Hepatocyte (in vitro differentiated cells): ENCODE data around the gene MRPS31. TPM values are rescaled to one million over a fixed set of nuclear protein-coding genes. Genes with fewer than 3 reads are reported as not detected.
A peak's percentile ranks its signal among the peaks of the same experiment; 100 is the strongest.

Experiments used
- DNase-seq: peaks from one replicate; pipeline ENCODE4 v3.0.0-alpha.2; 2016; ENCODE audit warnings: low spot score
- H2AFZ ChIP-seq: fragments of 200-600 bp; sonication (generic); 2 replicates; pipeline ENCODE4 v1.6.0; 2016; ENCODE audit warnings: antibody characterized with exemption, mild to moderate bottlenecking
- H3K27ac ChIP-seq: fragments of 200-600 bp; sonication (generic); 2 replicates; pipeline ENCODE4 v1.5.1; 2016; ENCODE audit warnings: mild to moderate bottlenecking
- H3K27me3 ChIP-seq: fragments of 200-600 bp; sonication (generic); 2 replicates; pipeline ENCODE4 v1.6.1; 2016
- H3K36me3 ChIP-seq: fragments of 200-600 bp; sonication (generic); replicated peaks from 2 replicates; pipeline ENCODE4 v1.5.1; 2016; ENCODE audit warnings: low read depth; ENCODE audit not compliant: insufficient read depth
- H3K4me1 ChIP-seq: fragments of 200-600 bp; sonication (generic); 2 replicates; pipeline ENCODE4 v1.5.1; 2016; ENCODE audit warnings: mild to moderate bottlenecking, moderate library complexity; ENCODE audit not compliant: insufficient read depth
- H3K4me2 ChIP-seq: fragments of 200-600 bp; sonication (generic); 2 replicates; pipeline ENCODE4 v1.6.0; 2016
- H3K4me3 ChIP-seq: fragments of 200-600 bp; sonication (generic); 2 replicates; pipeline ENCODE4 v1.5.1; 2016; ENCODE audit warnings: mild to moderate bottlenecking
- H3K79me2 ChIP-seq: fragments of 200-600 bp; sonication (generic); 2 replicates; pipeline ENCODE4 v1.6.0; 2017; ENCODE audit warnings: mild to moderate bottlenecking
- H3K9me2 ChIP-seq: fragments of 200-600 bp; sonication (generic); replicated peaks from 2 replicates; pipeline ENCODE4 v1.6.0; 2017; ENCODE audit warnings: mild to moderate bottlenecking; ENCODE audit not compliant: insufficient read depth
- H3K9me3 ChIP-seq: fragments of 200-600 bp; sonication (generic); 2 replicates; pipeline ENCODE4 v1.5.1; 2016; ENCODE audit warnings: low read depth, mild to moderate bottlenecking
- H4K20me1 ChIP-seq: fragments of 200-600 bp; sonication (generic); 2 replicates; pipeline ENCODE4 v1.6.0; 2016; ENCODE audit warnings: mild to moderate bottlenecking; ENCODE audit not compliant: insufficient read depth, poor library complexity, severe bottlenecking
- EZH2 ChIP-seq: fragments of 200-600 bp; sonication (generic); IDR thresholded peaks from 2 replicates; pipeline ENCODE4 v1.6.1; 2016; ENCODE audit warnings: antibody characterized with exemption, mild to moderate bottlenecking, borderline replicate concordance
- EZH2phosphoT487 ChIP-seq: fragments of 200-600 bp; sonication (generic); IDR thresholded peaks from one replicate; pipeline ENCODE4 v1.6.1; 2018; ENCODE audit warnings: antibody characterized with exemption, mild to moderate bottlenecking, low read depth, moderate library complexity; ENCODE audit not compliant: unreplicated experiment, severe bottlenecking
- WGBS: methylation state at CpG from one replicate; pipeline ENCODE4 v1.1.6; 2016; ENCODE audit warnings: low lambda C conversion rate; ENCODE audit errors: missing lambda C conversion rate; 5-methylcytosine and 5-hydroxymethylcytosine counted together
- polyA plus RNA-seq: library from polyadenylated mRNA; unstranded; fragments of >200 nt; fragmentation: Nextera tagmentation; extraction: Ambion mirVana; gene quantifications from 2 replicates; pipeline ENCODE4 v1.2.1, GENCODE V29; 2016
- total RNA-seq: library from RNA; depleted of rRNA; stranded (reverse); fragments of >200 nt; gene quantifications from 2 replicates; pipeline ENCODE4 v1.2.3, GENCODE V29; 2014
- TF ChIP-seq, protein P1 (sequence below): fragments of 200-600 bp; sonication (generic); IDR thresholded peaks from 2 replicates; pipeline ENCODE4 v1.5.1; 2016; ENCODE audit warnings: antibody characterized with exemption, mild to moderate bottlenecking; ENCODE audit not compliant: poor library complexity

Gene MRPS31
- total RNA-seq (30.4 and 34.6 TPM in 2 replicates), polyA plus RNA-seq (23.7 and 27.7 TPM in 2 replicates)

DNA sequence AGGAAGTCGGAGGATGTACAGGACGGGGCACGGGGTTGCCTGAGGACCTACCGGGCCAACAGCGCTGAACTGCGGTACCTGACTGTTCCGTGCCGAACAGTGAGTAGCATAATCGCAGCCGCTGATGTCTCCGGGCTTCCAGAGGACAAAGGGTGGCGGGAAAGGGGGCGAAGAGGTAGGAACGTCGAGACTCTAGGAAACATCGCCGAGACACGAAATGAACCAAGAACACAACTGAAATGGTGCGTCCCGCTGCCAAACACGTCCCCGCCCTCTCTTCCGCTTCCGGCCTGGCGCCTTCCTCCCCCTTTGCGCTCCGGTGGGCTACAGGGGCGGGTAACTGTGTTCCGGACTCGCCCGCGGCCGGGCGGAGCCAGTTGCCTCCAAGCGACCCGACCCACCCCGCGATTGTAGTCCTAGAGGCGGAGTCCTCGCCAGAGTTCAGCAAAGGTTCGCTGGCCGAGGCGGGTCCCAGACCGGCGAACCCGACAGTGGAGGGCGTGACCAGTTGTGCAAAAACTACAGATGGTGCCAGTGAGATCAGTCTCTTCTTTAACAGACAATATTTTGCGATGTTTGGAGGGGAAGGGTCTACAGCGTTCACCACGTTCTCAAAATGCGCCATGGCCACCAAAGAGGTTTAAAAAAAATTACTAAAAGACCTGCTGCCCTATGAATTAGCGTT is at the start of gene MRPS31:
TSS of gene MRPS31 (minus strand) at position 257 of the 685 bp plus-strand sequence. CDS start at position 203, 54 bp downstream.
- H3K9me2 ChIP-seq: no peaks in the 10 kb centered on the region
- peaks cover 8% of the 10 kb centered on the region for H3K4me1 ChIP-seq
- peak within 1 kb of the TSS; percentile 91 for H3K27ac ChIP-seq
- no peaks in the 10 kb centered on the region for H3K36me3 ChIP-seq
- no peak for TF ChIP-seq EZH2
- TF ChIP-seq EZH2phosphoT487: no peak
- TF ChIP-seq, protein P1, sequence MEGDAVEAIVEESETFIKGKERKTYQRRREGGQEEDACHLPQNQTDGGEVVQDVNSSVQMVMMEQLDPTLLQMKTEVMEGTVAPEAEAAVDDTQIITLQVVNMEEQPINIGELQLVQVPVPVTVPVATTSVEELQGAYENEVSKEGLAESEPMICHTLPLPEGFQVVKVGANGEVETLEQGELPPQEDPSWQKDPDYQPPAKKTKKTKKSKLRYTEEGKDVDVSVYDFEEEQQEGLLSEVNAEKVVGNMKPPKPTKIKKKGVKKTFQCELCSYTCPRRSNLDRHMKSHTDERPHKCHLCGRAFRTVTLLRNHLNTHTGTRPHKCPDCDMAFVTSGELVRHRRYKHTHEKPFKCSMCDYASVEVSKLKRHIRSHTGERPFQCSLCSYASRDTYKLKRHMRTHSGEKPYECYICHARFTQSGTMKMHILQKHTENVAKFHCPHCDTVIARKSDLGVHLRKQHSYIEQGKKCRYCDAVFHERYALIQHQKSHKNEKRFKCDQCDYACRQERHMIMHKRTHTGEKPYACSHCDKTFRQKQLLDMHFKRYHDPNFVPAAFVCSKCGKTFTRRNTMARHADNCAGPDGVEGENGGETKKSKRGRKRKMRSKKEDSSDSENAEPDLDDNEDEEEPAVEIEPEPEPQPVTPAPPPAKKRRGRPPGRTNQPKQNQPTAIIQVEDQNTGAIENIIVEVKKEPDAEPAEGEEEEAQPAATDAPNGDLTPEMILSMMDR: no peak
- WGBS: 1% methylated on average over 52 of the region's 52 CpGs
- peaks cover 10% of the 10 kb centered on the region for H3K79me2 ChIP-seq
- DNase-seq: peak; percentile 96
- peak within 1 kb of the TSS; percentile 89 for H2AFZ ChIP-seq
- H3K27me3 ChIP-seq: no peaks in the 10 kb centered on the region
- H3K4me3 ChIP-seq: peak within 1 kb of the TSS; percentile 84
- H3K9me3 ChIP-seq: no peaks in the 10 kb centered on the region
- peak within 1 kb of the TSS; percentile 89 for H3K4me2 ChIP-seq
- no peaks in the 10 kb centered on the region for H4K20me1 ChIP-seq

DNA sequence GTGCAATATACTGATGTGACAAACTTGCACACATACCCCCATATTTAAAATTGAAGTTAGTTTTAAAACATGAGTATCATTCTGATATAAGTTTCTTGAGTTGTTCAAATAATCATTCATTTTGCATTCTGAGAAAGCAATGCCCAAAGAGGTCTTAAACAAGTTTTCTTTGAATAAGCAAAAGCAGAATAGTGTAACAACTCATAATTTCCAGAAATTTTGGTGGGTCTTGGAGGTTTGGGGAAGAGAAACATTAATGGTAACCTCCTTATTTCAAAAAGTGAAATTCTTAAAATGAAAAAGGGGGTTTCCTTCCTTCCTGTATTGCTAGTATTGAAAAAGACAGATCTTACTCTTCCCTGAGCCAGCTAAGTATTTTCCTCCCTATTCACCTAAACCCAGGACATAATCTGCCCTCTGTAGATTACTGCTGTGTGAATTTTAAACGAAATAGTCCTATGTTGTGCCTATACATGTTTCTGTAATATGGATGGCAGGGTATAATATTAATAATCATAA is 48.9 kb upstream of the MRPS31 start:
- Histone ChIP-seq H3K9me3 (no peaks in the 10 kb centered on the region), H3K9me2 (no peaks in the 10 kb centered on the region), H3K27me3 (no peaks in the 10 kb centered on the region), H3K36me3 (no peaks in the 10 kb centered on the region), H3K4me1 (no peaks in the 10 kb centered on the region), H3K4me3 (no peak overlapping the region), H3K4me2 (no peak overlapping the region), H3K79me2 (no peaks in the 10 kb centered on the region), H4K20me1 (no peaks in the 10 kb centered on the region), H2AFZ (no peak overlapping the region), H3K27ac (no peak overlapping the region)
- 77% methylated on average over 1 of the region's 1 CpG for WGBS
- DNase-seq: no peak
- no peak for TF ChIP-seq EZH2
- TF ChIP-seq EZH2phosphoT487: no peak
- TF ChIP-seq, protein P1: no peak

DNA sequence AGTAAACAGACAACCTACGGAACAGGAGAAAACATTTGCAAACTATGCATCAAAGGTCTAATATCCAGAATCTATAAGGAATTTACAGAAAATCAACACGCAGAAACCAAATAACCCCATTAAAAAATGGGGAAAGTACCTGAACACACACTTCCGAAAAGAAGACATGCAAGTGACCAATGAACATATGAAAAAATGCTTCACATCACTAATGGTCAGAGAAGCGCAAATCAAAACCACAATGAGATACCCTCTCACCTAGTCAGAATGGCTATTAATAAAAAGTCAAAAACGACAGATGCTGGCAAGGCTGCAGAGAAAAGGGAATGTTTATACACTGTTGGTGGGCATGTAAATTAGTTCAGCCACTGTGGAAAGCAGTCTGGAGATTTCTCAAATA is 47.9 kb upstream of the MRPS31 start:
- 86% methylated on average over 5 of the region's 5 CpGs for WGBS
- no peak for TF ChIP-seq EZH2
- TF ChIP-seq EZH2phosphoT487: no peak
- TF ChIP-seq, protein P1: no peak

More for the DNA sequence above, 47.9 kb upstream of the MRPS31 start:
- no peaks in the 10 kb centered on the region for H3K79me2 ChIP-seq
- no peaks in the 10 kb centered on the region for H3K36me3 ChIP-seq
- no peak overlapping the region for H2AFZ ChIP-seq
- no peak overlapping the region for H3K27ac ChIP-seq
- DNase-seq: no peak
- no peak overlapping the region for H3K4me2 ChIP-seq
- H3K4me3 ChIP-seq: no peak overlapping the region
- H3K9me3 ChIP-seq: no peaks in the 10 kb centered on the region
- no peaks in the 10 kb centered on the region for H3K9me2 ChIP-seq
- H3K4me1 ChIP-seq: no peaks in the 10 kb centered on the region
- H3K27me3 ChIP-seq: no peaks in the 10 kb centered on the region
- no peaks in the 10 kb centered on the region for H4K20me1 ChIP-seq
